Measurements from ENCODE around the gene CNTNAP2. TPM values are rescaled to one million over a fixed set of nuclear protein-coding genes. Genes with fewer than 3 reads are reported as not detected.

The CNTNAP2 gene
- total RNA-seq, 1 experiment from 2014 or later: 60.0 TPM

DNA sequence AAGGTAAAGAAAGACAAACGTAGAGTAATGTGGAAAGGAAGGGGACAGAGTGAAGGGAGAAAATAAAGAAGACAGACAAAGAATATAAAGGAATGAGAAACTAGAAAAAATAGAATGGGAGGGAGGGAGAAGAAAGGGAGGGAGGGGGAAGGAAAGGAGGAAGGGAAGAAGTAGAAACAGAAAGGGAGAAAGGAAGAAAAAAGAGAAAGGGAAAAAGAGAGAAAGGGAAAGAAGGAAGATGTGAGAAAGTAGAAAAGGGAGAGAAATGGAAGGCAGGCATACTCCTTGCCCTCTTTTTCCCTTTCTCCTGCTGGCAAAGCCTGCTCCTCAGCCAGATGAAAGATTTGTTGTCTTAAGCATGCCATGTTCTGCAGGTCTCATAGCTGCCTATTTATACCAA is 1336.2 kb downstream of the CNTNAP2 start:
- Histone ChIP-seq H3K27me3 (replicated peaks; ENCODE audit: insufficient read depth, low read depth, low read length, poor library complexity) (no peaks in the 10 kb centered on the region), H3K4me1 (ENCODE audit: insufficient read depth, low read length, poor library complexity, severe bottlenecking) (no peaks in the 10 kb centered on the region), H3K36me3 (ENCODE audit: insufficient read depth, low read length, poor library complexity, severe bottlenecking) (no peaks in the 10 kb centered on the region), H3K27ac (ENCODE audit: low read depth, low read length, poor library complexity, severe bottlenecking) (no peak overlapping the region), H3K9me3 (ENCODE audit: low read depth, low read length, poor library complexity, severe bottlenecking) (no peaks in the 10 kb centered on the region), H3K4me3 (ENCODE audit: low read depth, low read length, poor library complexity, severe bottlenecking) (no peak overlapping the region)
- no peak for TF ChIP-seq CTCF (conservative IDR thresholded peaks at IDR 0.05; ENCODE audit: low read depth, low read length)
- no peak for TF ChIP-seq EZH2 (IDR thresholded peaks at IDR 0.05; ENCODE audit: borderline replicate concordance, low read depth, low read length, poor library complexity, severe bottlenecking)
- no TSS peak for BruUV-seq (replicated peaks)
- intact Hi-C loops (cut with micrococcal nuclease; ENCODE audit: unreplicated experiment): no loop called here
- ChIA-PET POLR2A (ENCODE audit: low non-redundant PET) (no interaction called here), CTCF (no interaction called here)
- no peak for DNase-seq (ENCODE audit: low spot score)

- Histone ChIP-seq H3K36me3 (ENCODE audit: insufficient read depth, low read length, poor library complexity, severe bottlenecking) (no peaks in the 10 kb centered on the region), H3K27ac (ENCODE audit: low read depth, low read length, poor library complexity, severe bottlenecking) (no peak overlapping the region), H3K9me3 (ENCODE audit: low read depth, low read length, poor library complexity, severe bottlenecking) (peaks cover 4% of the 10 kb centered on the region), H3K4me3 (ENCODE audit: low read depth, low read length, poor library complexity, severe bottlenecking) (no peak overlapping the region), H3K27me3 (replicated peaks; ENCODE audit: insufficient read depth, low read depth, low read length, poor library complexity) (no peaks in the 10 kb centered on the region), H3K4me1 (ENCODE audit: insufficient read depth, low read length, poor library complexity, severe bottlenecking) (no peaks in the 10 kb centered on the region)
- no TSS peak for BruUV-seq (replicated peaks)
- POLR2A ChIA-PET (ENCODE audit: low non-redundant PET): no interaction called here
- TF ChIP-seq CTCF (conservative IDR thresholded peaks at IDR 0.05; ENCODE audit: low read depth, low read length) (no peak), EZH2 (IDR thresholded peaks at IDR 0.05; ENCODE audit: borderline replicate concordance, low read depth, low read length, poor library complexity, severe bottlenecking) (no peak)
- CTCF ChIA-PET: no interaction called here
- no peak for DNase-seq (ENCODE audit: low spot score)
- intact Hi-C loops (cut with micrococcal nuclease; ENCODE audit: unreplicated experiment): no loop called here
Observed at GRCh38 chr7:147465223-147465622, 1348.6 kb downstream of the CNTNAP2 start.

- Histone ChIP-seq H3K27me3 (replicated peaks; ENCODE audit: insufficient read depth, low read depth, low read length, poor library complexity) (no peaks in the 10 kb centered on the region), H3K4me1 (ENCODE audit: insufficient read depth, low read length, poor library complexity, severe bottlenecking) (no peaks in the 10 kb centered on the region), H3K4me3 (ENCODE audit: low read depth, low read length, poor library complexity, severe bottlenecking) (no peak overlapping the region), H3K27ac (ENCODE audit: low read depth, low read length, poor library complexity, severe bottlenecking) (no peak overlapping the region), H3K36me3 (ENCODE audit: insufficient read depth, low read length, poor library complexity, severe bottlenecking) (no peaks in the 10 kb centered on the region), H3K9me3 (ENCODE audit: low read depth, low read length, poor library complexity, severe bottlenecking) (no peaks in the 10 kb centered on the region)
- intact Hi-C loops (cut with micrococcal nuclease; ENCODE audit: unreplicated experiment): no loop called here
- ChIA-PET POLR2A (ENCODE audit: low non-redundant PET) (no interaction called here), CTCF (no interaction called here)
- no TSS peak for BruUV-seq (replicated peaks)
- TF ChIP-seq EZH2 (IDR thresholded peaks at IDR 0.05; ENCODE audit: borderline replicate concordance, low read depth, low read length, poor library complexity, severe bottlenecking) (no peak), CTCF (conservative IDR thresholded peaks at IDR 0.05; ENCODE audit: low read depth, low read length) (no peak)
- no peak for DNase-seq (ENCODE audit: low spot score)
Observed at GRCh38 chr7:147472556-147472955, 1356.0 kb downstream of the CNTNAP2 start.
